Activated T-cell treated with anti-CD3 and anti-CD28 coated beads, Interleukin-2, amount 50 U/mL, for 72 hours (primary cell): Measurements from ENCODE around the gene FILIP1L. TPM values are rescaled to one million over a fixed set of nuclear protein-coding genes. Genes with fewer than 3 reads are reported as not detected.
A peak's percentile ranks its signal among the peaks of the same experiment; 100 is the strongest.

Source experiments
- ATAC-seq, 2 donors: fragments of 150-1000 bp; cut with Tn5 transposase; replicated peaks in 1 of 2; 2 replicates each; pipeline ENCODE4 v1.10.0; 2021; ENCODE audit warnings: moderate library complexity in 2 of 2, mild to moderate bottlenecking in 1 of 2
- DNase-seq, 2 donors: peaks; one replicate each; pipeline ENCODE4 v3.0.0; 2021 to 2022; ENCODE audit warnings: mixed read lengths in 1 of 2
- H3K27ac Mint-ChIP-seq: one replicate; pipeline ENCODE4 v1.8.0; 2022; ENCODE audit warnings: mild to moderate bottlenecking, moderate library complexity, mixed read lengths
- H3K27me3 Mint-ChIP-seq: one replicate; pipeline ENCODE4 v1.8.0; 2022; ENCODE audit warnings: low read depth, mixed read lengths
- H3K36me3 Mint-ChIP-seq, 2 donors: one replicate each; pipeline ENCODE4 v1.8.0; 2022; ENCODE audit warnings: mixed read lengths in 2 of 2, mild to moderate bottlenecking in 1 of 2; ENCODE audit not compliant: insufficient read depth in 2 of 2
- H3K4me1 Mint-ChIP-seq: one replicate; pipeline ENCODE4 v1.8.0; 2022; ENCODE audit warnings: low read depth, mixed read lengths
- H3K4me3 Mint-ChIP-seq, 2 donors: one replicate each; pipeline ENCODE4 v1.8.0; 2022; ENCODE audit warnings: mild to moderate bottlenecking in 2 of 2, mixed read lengths in 2 of 2, moderate library complexity in 2 of 2
- H3K9me3 Mint-ChIP-seq, 2 donors: one replicate each; pipeline ENCODE4 v1.8.0; 2022; ENCODE audit warnings: mixed read lengths in 2 of 2
- total RNA-seq, 2 donors: library from RNA; stranded (reverse); gene quantifications; one replicate each; pipeline ENCODE4 v1.2.3, GENCODE V29; 2022

The FILIP1L gene
- total RNA-seq, 2 donors from 2014 or later: 0.46 to 0.93 TPM

DNA sequence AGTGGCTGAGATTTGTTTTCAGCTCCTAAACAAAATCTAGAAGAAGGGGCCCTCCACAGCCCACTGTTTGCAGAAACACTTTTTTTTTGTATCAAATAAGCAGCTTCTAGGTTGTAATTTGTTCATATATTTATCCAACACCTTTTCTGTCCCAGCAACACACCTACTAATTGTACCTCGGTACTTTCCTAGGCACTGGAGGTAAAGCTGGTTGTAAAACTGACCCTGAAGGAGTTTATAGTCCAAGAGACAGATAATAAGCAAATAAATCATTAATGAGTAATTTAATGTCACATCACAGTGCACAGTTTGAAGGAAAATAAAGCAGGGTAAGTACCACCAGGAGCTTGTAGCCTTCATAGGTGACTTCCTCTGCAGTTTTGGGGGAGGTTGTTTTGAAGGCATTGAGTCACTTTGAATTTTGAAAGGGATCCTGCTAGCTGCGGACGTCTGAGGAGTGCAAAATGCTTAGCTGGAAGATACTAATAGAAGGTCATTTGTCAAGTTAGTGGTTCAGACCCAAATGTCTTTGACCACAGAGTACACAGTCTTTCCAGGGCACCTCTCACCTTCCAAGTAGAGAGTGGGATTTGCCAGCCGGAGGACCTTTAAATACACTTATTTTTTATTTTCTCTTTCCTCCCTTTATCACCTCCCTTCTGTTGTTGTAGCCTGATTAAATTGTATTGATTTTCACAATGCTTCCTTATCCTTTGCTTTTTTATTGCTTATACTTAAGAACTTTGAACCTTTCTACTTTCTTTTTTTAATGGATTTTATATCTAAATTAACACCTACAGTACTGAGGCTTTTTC, 242.9 kb downstream of the FILIP1L start:
- DNase-seq (no peak), ATAC-seq (no peak)
- Mint-ChIP-seq H3K4me3 (no peak overlapping the region), H3K36me3 (peaks cover 0 to 3% of the 10 kb centered on the region in 2 donors), H3K27me3 (peaks cover 8% of the 10 kb centered on the region), H3K27ac (no peak overlapping the region), H3K9me3 (no peaks in the 10 kb centered on the region), H3K4me1 (peaks cover 55% of the 10 kb centered on the region)

DNA sequence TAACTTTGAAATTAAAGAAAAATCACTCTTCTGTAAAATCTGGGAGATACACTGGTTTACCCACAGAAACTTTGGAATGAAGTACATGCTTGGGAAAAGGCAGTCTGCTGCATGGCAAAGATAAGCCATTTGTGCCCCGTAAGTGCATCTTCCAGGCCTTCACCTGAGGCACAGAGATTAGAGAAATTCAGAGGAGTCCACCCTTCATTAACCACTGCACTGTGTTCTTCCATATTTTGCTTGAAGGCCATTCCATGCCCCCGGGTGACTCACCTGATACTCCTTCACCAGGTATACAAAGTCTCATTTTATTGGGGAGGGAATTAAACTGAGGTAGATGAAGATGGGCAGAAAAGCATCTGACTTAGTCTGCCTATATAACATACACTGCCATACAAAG, 243.6 kb downstream of the FILIP1L start:
- Mint-ChIP-seq H3K27ac (no peak overlapping the region), H3K36me3 (peaks cover 0 to 3% of the 10 kb centered on the region in 2 donors), H3K27me3 (peaks cover 5% of the 10 kb centered on the region), H3K4me1 (peaks cover 60% of the 10 kb centered on the region), H3K4me3 (no peak overlapping the region), H3K9me3 (no peaks in the 10 kb centered on the region)
- DNase-seq: no peak
- ATAC-seq: no peak

DNA sequence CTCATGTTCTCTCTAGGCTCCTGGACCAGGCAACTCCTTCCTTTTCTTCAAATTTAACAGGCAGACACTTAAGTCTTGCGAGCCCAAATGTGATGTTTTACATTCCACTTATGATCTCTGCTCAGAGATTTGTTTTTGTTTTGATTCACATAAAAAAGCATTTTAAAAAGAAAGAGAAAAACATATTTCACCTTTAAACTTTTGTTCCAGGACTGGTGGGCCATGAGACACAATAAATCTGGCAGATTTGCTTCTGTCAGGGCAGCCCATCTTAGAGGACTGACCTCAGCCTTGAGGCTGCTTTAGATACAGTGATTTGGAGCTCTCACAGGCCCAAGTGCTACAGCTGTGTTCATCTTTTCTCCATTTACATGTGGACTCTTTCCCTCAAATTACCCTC, 244.7 kb downstream of the FILIP1L start:
- Mint-ChIP-seq H3K4me3 (no peak overlapping the region), H3K27me3 (peaks cover 5% of the 10 kb centered on the region), H3K27ac (no peak overlapping the region), H3K36me3 (peaks cover 1 to 3% of the 10 kb centered on the region in 2 donors), H3K9me3 (no peaks in the 10 kb centered on the region), H3K4me1 (peaks cover 59% of the 10 kb centered on the region)
- DNase-seq (no peak), ATAC-seq (no peak)

DNA sequence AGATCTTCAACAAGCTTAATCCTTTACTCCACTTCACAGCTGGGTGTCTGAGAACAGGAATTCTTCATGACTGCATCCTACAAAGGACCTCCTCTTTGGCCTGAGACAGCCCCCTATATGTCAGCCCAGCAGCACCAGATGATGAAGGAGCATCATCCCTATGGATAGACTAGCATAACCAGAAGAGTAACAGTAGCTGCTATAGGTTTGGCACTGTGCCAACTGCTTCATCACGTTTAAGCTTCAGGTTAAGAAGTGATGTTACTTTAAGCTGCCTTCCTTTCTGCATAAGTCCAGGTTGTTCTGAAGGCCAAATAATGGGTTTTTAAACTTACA, 246.0 kb downstream of the FILIP1L start:
- Mint-ChIP-seq H3K27me3 (no peaks in the 10 kb centered on the region), H3K36me3 (peaks cover 1 to 3% of the 10 kb centered on the region in 2 donors), H3K27ac (peak overlapping the region; percentile 55), H3K4me3 (peak overlapping the region; percentile 30 to 52), H3K4me1 (peaks cover 66% of the 10 kb centered on the region), H3K9me3 (no peaks in the 10 kb centered on the region)
- peak; percentile 36 to 41 for DNase-seq
- ATAC-seq: peak in 1 of 2 donors; percentile 14

DNA sequence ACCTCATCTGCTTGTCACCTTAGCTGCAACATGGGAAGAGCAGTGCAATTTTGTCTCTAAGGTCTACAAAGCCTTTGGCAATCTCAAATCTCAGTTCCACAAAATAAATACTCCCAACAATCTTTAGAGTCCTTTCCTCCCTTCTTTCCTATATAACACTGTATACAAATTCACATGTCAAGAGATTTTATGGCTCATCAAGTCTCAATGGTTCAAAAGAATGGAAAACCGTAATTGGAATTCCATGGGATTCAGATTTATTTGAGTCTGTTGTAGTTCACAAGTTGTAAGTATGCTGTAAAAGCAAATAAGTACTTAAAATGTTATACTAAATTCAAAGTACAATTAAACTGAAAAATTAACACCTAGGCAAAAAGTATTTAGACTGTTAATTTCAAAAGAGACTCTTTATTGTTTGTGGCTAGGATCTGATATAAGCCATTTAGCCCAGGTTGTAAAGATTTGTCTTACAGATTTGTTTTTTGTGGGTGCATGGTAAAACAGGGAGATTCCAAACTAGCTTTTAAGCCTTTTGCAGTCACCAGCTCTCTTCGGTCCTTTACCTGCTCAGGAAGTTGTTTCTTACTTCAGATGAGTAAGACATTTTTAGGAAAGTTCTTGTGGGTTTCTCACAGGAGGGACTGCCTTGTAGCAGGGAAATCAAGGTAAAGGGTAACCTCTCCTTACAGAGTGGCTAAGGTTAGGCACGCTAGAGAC, 246.5 kb downstream of the FILIP1L start:
- H3K9me3 Mint-ChIP-seq: no peaks in the 10 kb centered on the region
- peaks cover 1 to 3% of the 10 kb centered on the region in 2 donors for H3K36me3 Mint-ChIP-seq
- DNase-seq: peak in 1 of 2 donors; percentile 7
- ATAC-seq: peak; percentile 41 to 51
- peaks cover 69% of the 10 kb centered on the region for H3K4me1 Mint-ChIP-seq
- no peaks in the 10 kb centered on the region for H3K27me3 Mint-ChIP-seq
- H3K27ac Mint-ChIP-seq: peak overlapping the region; percentile 55
- peak overlapping the region; percentile 30 to 52 for H3K4me3 Mint-ChIP-seq

DNA sequence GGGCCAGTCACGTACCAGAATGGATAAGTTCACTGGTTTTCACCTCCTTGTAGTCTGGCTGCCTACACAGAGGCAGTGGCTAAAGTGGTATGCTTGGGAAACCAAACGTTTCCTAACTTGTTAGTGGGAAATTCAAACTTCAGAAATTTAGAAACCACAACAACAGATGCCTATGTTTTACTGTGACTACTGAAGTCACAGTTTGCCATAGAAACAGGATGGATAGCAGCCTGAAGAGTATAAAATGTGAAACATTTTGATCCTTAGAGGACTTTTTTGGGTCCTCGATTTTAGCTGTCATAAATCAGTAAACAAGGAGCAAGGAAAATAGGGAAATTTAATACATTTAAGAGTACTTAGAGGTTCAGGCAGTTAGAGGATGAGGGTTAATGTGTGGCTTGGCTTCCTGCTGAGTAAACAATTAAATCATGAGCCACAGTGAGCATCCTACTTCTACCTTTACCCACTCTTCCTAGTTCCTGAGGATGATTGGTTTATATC, 248.0 kb downstream of the FILIP1L start:
- H3K36me3 Mint-ChIP-seq: peaks cover 1 to 3% of the 10 kb centered on the region in 2 donors
- ATAC-seq (peak; percentile 41 to 52), DNase-seq (peak; percentile 6 to 29)
- peak overlapping the region; percentile 33 to 52 for H3K4me3 Mint-ChIP-seq
- H3K27me3 Mint-ChIP-seq: no peaks in the 10 kb centered on the region
- peaks cover 69% of the 10 kb centered on the region for H3K4me1 Mint-ChIP-seq
- no peak overlapping the region for H3K27ac Mint-ChIP-seq
- no peaks in the 10 kb centered on the region for H3K9me3 Mint-ChIP-seq

DNA sequence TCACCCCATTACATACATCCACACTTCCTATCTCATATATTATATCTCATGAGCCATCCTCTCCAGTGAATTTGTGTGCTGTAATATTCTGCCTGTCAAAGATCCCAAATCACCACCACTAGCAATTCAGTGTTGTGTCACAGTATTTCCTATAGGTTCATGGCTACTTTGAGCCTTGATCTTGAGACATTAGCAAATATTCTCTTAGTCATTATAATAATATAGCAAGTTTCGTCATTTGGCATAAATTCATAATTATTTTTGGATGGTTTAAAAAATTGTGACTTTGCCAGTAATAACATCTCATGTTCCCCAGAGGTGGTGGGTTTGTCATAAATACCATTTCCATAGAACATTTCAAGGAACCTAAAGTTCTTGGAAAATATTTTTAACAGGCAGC, 249.0 kb downstream of the FILIP1L start:
- DNase-seq (no peak), ATAC-seq (no peak)
- Mint-ChIP-seq H3K36me3 (peaks cover 1 to 2% of the 10 kb centered on the region in 2 donors), H3K27me3 (no peaks in the 10 kb centered on the region), H3K27ac (no peak overlapping the region), H3K4me3 (no peak overlapping the region), H3K9me3 (no peaks in the 10 kb centered on the region), H3K4me1 (peaks cover 76% of the 10 kb centered on the region)

DNA sequence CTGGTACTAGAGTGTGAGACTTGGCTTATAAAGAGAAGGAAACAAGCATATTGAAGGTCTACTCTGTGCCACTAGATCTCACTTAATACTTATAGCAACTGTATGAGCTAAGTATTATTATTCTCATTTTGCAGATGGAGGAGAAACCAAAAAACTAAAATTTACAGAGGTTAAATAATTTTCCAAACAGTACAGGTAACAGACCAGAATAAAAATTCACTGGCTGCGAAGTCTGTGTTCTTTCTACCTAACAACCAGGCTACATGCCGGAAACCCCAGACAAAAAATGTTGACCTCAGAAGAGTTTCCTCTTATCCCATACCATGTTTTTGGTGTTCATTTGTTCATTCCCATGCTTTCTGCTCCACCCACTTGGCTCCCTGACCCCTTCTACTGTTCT, 250.0 kb downstream of the FILIP1L start:
- Mint-ChIP-seq H3K27me3 (no peaks in the 10 kb centered on the region), H3K27ac (no peak overlapping the region), H3K36me3 (peaks cover 0 to 1% of the 10 kb centered on the region in 2 donors), H3K9me3 (no peaks in the 10 kb centered on the region), H3K4me3 (peak overlapping the region in 1 of 2 donors; percentile 31), H3K4me1 (peaks cover 84% of the 10 kb centered on the region)
- DNase-seq (no peak), ATAC-seq (no peak)

DNA sequence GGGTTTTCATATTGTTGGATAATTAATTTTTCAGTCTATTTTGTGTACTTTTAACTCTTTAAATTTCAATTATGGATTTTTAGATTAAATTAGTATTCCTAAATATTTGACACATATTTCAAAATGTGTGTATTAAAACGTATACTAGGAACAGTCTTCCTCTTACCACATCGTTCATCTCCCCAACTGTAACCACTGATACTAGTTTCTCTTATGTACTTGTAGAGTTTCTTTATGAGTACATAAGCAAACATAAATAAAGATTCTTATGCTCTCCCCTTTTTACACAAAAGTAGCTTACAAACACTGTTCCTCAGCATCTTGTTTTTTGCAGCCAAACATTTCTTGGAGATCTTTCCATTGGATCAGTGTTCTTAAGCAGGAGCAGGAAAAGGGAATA, 250.7 kb downstream of the FILIP1L start:
- Mint-ChIP-seq H3K4me3 (peak overlapping the region in 1 of 2 donors; percentile 31), H3K27ac (no peak overlapping the region), H3K27me3 (no peaks in the 10 kb centered on the region), H3K36me3 (peaks cover 0 to 1% of the 10 kb centered on the region in 2 donors), H3K9me3 (no peaks in the 10 kb centered on the region), H3K4me1 (peaks cover 85% of the 10 kb centered on the region)
- no peak for DNase-seq
- ATAC-seq: no peak

DNA sequence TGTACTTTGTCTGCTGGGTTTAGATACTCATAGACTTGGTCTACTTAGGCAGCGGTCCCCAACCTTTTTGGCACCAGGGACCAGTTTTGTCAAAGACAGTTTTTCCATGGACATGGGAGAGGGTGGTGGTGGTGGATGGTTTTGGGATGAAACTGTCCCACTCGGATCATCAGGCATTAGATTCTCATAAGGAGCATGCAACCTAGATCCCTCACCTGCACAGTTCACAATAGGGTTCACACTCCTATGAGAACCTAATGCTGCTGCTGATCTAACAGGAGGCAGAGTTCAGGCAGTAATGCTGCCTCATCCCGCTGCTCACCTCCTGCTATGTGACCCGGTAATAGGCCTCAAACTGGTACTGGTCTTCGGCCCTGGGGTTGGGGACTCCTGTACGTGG, 251.3 kb downstream of the FILIP1L start:
- Mint-ChIP-seq H3K27me3 (no peaks in the 10 kb centered on the region), H3K4me1 (peaks cover 81% of the 10 kb centered on the region), H3K27ac (no peak overlapping the region), H3K9me3 (no peaks in the 10 kb centered on the region), H3K4me3 (no peak overlapping the region), H3K36me3 (peaks cover 0 to 1% of the 10 kb centered on the region in 2 donors)
- no peak for ATAC-seq
- no peak for DNase-seq

DNA sequence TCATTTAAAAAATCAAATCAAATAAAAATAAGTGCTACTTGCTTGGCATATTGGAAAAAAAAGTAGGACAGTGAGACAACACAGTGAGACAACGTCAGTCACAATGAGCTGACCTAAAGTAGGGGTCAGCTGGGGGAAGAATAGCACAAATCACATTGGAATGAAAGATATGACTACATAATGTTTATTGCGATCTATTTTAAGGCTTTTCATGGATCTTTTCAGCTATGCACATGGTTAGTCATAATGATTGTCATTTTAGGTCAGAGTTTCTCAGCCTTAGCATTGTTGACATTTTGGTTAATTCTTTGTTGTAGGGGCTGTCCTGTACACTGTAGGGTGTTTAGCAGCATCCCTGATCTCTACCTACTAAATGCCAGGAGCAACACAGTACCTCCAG, 252.1 kb downstream of the FILIP1L start:
- Mint-ChIP-seq H3K27ac (no peak overlapping the region), H3K4me1 (peaks cover 76% of the 10 kb centered on the region), H3K36me3 (peaks cover 0 to 1% of the 10 kb centered on the region in 2 donors), H3K27me3 (no peaks in the 10 kb centered on the region), H3K9me3 (no peaks in the 10 kb centered on the region), H3K4me3 (no peak overlapping the region)
- peak in 1 of 2 donors; percentile 30 for ATAC-seq
- DNase-seq: no peak

DNA sequence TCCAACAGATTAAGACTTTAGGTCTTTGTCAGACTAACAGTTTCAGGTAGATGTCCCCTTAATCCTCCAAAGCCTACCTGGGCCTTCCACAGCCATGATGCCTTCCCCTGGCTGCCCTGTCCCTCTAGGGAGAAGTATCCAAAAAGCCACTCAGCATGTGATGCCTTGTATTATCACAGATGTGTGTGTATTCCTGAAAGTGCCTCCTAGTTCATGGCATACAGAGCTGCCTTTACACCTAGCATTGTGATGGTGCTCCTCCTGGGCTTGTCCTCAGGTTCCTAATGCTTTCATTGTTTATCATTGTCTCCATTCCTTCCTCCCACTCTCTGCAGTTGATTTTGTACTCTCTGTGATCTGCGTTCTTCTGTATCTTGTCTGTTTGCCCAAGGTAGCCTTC, 253.1 kb downstream of the FILIP1L start:
- H3K27ac Mint-ChIP-seq: no peak overlapping the region
- no peak overlapping the region for H3K4me3 Mint-ChIP-seq
- ATAC-seq (no peak), DNase-seq (no peak)
- no peaks in the 10 kb centered on the region for H3K9me3 Mint-ChIP-seq
- H3K27me3 Mint-ChIP-seq: no peaks in the 10 kb centered on the region
- H3K36me3 Mint-ChIP-seq: peaks cover 0 to 1% of the 10 kb centered on the region in 2 donors
- peaks cover 76% of the 10 kb centered on the region for H3K4me1 Mint-ChIP-seq

DNA sequence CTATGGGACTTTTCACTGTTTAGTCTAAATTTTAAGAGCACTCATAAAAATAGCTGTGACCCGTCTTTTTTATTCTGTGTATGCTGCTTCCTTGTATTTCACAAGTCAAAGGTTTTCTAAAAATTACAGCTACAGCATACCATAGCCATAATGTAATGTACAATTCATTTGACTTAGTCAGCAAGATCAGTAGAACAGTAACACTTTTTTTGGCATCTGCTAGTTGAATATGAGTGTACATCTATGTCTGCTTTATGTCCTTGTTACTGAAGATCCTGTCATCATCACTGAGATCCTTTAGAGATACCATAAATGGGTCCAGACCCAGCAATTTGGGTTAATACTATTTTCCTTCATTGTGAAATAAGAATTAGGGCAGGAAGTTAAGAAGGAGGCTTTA, 254.5 kb downstream of the FILIP1L start:
- Mint-ChIP-seq H3K36me3 (no peaks in the 10 kb centered on the region), H3K9me3 (no peaks in the 10 kb centered on the region), H3K4me3 (no peak overlapping the region), H3K4me1 (peaks cover 79% of the 10 kb centered on the region), H3K27ac (no peak overlapping the region), H3K27me3 (no peaks in the 10 kb centered on the region)
- no peak for ATAC-seq
- no peak for DNase-seq
